ENCODE measurements around the gene FDX2.

DNA sequence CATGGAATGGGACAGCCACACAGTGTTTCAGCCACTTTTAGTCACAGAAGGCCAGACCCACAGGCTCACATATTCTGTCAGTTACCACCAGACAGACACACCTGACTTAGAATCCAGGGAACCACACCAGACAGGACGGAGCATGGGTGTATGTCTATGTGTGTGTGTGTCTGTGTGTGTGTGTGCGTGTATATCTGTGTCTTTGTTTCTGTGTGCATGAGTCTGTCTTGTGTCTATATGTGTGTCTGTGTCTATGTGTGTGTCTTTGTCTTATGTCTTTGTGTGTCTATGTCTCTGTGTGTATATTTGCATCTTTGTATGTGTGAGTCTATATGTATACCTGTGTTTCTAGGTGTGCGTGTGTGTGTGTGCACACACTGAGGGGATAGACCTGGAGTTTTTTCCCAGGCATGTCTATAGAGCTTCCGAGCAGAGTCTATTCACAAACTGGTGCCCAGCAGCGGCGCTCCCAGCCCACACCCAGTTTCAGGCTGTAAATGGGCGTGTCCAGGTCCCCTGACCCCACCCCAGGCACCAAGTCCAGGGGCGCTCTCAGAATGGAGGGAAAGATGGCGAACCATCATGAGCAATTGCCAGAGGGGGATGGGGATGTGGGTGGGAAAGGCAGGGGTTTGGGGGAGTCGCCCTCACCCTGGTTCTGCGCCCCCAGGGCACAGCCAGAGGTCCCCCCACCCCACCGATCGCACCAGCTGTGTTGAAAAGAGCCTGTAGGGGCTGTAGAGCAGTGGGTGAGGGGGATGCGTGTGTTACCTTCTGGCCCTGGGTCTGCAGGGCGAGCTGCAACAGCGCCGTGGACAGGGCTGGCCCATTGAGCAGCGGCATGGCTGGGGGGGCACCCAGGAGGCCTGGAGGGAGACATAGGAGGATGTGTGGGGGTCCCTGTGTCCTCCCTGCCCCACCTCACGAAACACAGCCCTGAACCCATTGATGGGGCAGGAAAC is 6.3 kb upstream of the FDX2 start:
- no peak for TF ChIP-seq CTCF (conservative IDR thresholded peaks at IDR 0.05 in 1 of 2, IDR thresholded peaks at IDR 0.05 in 1 of 2; ENCODE audit: low read depth in 1 of 2, low read length in 2 of 2)
- no peak for TF ChIP-seq EZH2 (IDR thresholded peaks at IDR 0.05; ENCODE audit: low read length, missing control alignments)
